Measurements from ENCODE around the gene HES4.

The HES4 gene, protein sequence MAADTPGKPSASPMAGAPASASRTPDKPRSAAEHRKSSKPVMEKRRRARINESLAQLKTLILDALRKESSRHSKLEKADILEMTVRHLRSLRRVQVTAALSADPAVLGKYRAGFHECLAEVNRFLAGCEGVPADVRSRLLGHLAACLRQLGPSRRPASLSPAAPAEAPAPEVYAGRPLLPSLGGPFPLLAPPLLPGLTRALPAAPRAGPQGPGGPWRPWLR

DNA sequence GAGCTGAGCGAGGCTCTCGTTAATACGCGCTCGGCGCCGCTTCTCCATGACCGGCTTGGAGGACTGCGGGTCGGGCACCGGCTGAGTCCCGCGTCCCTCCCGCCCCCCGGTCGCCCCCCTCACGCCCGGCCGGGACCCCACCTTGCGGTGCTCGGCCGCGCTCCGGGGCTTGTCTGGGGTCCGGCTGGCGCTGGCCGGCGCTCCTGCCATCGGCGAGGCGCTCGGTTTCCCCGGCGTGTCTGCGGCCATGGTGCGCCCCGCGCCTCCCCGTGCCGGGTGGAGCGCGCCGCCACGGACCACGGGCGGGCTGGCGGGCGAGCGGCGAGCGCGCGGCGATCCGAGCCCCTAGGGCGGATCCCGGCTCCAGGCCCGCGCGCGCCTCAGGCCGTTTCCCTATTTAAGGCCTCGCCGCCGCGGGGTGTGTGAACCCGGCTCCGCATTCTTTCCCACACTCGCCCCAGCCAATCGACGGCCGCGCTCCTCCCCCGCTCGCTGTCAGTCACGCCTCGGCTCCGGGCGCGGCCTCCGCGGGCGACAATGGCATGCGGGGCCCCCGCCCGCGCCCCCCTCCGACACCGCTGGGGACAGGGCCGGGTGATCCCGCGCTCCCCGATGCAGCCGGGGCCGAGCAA lies at the start of gene HES4:
TSS of gene HES4 (minus strand) at position 373 of the 632 bp plus-strand sequence. CDS start at position 249, 124 bp downstream.
- DNase-seq = no peak

DNA sequence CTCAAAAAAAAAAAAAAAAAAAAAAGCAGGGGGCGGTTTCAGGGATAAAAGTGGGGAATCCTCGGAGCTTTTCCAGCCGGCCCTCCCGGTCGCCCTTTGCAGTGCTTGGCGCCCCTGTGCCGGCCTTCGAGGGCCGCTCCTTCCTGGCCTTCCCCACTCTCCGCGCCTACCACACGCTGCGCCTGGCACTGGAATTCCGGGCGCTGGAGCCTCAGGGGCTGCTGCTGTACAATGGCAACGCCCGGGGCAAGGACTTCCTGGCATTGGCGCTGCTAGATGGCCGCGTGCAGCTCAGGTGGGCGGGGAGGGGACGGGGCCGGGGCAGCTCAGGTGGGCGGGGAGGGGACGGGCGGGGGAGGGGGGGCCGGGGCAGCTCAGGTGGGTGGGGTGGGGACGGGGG lies 48.9 kb upstream of the HES4 start:
- DNase-seq = no peak

DNA sequence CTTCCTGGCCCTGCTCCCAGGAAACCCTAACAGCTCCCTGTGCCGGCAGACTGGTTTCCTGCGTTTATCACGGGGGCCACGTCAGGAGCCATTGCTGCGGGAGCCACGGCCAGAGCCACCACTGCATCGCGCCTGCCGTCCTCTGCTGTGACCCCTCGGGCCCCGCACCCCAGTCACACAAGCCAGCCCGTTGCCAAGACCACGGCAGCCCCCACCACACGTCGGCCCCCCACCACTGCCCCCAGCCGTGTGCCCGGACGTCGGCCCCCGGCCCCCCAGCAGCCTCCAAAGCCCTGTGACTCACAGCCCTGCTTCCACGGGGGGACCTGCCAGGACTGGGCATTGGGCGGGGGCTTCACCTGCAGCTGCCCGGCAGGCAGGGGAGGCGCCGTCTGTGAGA lies 48.1 kb upstream of the HES4 start:
- no peak for DNase-seq

DNA sequence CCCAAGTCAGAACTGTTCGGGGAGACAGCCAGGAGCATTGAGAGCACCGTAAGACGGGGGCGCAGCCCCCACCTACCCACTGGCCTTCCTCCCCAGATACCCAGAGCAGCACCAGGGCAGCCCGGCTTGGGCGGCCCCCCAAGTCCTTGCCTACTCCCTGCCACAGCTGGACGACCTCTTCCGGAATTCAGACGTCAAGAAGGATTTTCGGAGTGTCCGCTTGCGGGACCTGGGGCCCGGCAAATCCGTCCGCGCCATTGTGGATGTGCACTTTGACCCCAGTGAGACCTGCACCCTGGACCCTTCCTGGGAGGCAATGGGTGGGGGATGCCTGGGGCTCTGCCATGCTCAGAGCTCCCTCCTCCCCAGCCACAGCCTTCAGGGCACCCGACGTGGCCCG lies 47.5 kb upstream of the HES4 start:
- no peak for DNase-seq

DNA sequence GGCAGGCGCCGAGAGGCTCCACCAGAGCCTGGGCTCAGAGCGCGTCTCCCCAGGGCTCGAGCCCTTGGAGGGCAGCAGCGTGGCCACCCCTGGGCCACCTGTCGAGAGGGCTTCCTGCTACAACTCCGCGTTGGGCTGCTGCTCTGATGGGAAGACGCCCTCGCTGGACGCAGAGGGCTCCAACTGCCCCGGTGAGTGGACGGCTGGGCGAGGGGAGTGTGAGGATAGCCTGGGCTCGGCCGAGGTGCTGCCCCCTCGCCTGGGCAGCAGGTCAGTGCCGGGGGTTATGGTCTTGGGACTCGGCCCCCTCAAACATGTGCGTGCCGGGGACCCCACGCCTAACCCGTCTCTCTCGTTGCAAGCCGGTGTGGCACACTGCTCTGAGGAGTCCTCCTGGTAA lies 46.9 kb upstream of the HES4 start:
- no peak for DNase-seq

DNA sequence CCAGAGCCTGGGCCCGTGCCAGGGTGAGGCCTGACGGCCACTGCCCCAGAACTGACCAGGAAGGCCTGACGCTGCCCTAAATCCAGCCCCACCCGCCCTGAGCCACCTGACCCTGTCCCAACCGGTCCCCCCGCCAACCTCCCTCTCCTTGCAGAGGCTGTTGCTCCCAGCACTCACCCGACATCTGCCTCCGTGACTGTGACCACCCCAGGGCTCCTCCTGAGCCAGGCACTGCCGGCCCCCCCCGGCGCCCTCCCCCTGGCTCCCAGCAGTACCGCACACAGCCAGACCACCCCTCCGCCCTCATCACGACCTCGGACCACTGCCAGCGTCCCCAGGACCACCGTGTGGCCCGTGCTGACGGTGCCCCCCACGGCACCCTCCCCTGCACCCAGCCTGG lies 46.3 kb upstream of the HES4 start:
- no peak for DNase-seq

DNA sequence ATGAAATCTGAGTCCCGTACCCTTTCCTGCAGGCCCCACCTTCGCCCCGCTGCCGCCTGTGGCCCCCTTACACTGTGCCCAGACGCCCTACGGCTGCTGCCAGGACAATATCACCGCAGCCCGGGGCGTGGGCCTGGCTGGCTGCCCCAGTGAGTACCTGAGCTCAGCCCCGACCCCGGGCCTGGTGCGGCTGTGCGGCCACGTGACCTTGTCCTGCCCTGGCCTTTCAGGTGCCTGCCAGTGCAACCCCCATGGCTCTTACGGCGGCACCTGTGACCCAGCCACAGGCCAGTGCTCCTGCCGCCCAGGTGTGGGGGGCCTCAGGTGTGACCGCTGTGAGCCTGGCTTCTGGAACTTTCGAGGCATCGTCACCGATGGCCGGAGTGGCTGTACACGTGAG lies 45.2 kb upstream of the HES4 start:
- DNase-seq = no peak

DNA sequence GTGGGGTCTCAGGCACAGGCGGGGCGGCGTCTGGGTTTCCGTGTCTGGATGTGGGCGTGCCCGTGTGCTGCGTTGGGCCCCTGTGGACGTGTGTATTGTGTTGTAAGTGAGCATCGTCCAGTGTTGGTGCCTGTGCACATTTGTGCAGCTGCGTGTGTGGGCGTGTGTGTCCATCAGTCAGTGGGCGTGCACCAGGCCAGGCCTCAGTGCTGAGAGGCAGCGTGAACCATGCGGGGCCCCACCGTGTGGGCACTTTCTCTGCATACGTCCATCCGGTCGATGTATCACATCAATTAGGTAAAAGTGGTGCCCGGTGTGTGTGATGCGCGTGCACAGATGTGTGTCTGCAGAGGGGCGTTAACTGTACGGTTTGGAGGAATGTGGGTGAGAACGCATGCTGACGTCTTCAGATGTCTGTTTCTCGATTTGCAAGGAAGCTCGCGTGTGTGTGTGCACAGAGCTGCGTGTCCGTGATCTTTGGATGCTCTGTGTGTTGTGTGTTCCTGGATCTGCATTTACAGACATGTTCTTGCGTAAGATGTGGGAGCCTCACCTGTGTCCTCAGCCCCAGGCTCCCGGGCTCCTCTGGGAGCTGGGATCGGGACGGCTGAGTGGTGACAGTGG lies 44.7 kb upstream of the HES4 start:
- no peak for DNase-seq

DNA sequence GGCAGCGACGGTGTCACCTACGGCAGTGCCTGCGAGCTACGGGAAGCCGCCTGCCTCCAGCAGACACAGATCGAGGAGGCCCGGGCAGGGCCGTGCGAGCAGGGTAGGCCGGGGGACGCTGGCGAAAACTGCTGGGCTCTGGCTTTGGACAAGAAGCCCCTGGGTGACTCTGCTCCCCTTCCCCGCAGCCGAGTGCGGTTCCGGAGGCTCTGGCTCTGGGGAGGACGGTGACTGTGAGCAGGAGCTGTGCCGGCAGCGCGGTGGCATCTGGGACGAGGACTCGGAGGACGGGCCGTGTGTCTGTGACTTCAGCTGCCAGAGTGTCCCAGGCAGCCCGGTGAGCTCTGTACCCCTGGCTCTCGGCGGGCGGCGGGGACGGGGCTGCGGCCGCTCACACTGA lies 44.0 kb upstream of the HES4 start:
- DNase-seq = no peak

DNA sequence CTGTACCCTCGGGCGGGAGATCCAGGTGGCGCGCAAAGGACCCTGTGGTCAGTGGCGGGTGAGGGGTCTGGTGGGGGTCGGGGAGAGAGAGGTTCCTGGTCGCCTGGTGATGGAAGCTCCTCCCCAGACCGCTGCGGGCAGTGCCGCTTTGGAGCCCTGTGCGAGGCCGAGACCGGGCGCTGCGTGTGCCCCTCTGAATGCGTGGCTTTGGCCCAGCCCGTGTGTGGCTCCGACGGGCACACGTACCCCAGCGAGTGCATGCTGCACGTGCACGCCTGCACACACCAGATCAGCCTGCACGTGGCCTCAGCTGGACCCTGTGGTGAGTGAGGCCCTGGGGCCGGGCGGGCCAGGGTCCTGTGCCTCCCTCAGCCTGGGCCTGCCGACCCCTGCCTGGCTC lies 43.5 kb upstream of the HES4 start:
- DNase-seq = no peak

DNA sequence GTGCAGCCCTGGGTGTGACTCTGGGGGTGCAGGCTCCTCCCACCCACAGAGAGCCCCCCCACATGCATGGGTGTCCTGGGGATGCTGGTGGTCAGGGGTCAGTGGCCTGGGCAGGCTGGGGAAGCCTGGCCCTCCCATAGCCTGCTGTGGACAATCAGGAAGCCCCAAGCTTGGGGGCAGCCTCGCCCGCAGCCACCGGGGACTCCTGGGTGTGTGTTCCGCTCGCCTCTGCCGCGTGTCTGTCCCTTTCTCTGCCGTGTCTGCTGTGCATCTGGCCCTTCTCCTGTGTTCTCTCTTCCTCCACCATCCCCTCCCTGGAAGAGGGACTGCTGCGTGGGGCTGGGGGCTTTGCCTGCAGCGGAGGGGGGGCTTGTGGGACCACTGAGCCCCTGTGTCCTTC lies 42.9 kb upstream of the HES4 start:
- no peak for DNase-seq

DNA sequence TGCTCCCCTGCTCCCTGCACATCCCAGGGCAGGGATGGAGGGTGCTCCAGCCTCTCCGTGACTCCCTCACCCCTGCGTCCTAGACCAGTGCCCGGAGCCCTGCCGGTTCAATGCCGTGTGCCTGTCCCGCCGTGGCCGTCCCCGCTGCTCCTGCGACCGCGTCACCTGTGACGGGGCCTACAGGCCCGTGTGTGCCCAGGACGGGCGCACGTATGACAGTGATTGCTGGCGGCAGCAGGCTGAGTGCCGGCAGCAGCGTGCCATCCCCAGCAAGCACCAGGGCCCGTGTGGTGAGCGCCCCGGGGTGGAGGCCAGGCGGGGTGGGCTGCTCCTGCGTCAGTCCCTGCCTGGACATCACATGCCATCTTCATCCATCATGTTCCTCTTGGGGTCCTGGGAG lies 42.0 kb upstream of the HES4 start:
- no peak for DNase-seq

DNA sequence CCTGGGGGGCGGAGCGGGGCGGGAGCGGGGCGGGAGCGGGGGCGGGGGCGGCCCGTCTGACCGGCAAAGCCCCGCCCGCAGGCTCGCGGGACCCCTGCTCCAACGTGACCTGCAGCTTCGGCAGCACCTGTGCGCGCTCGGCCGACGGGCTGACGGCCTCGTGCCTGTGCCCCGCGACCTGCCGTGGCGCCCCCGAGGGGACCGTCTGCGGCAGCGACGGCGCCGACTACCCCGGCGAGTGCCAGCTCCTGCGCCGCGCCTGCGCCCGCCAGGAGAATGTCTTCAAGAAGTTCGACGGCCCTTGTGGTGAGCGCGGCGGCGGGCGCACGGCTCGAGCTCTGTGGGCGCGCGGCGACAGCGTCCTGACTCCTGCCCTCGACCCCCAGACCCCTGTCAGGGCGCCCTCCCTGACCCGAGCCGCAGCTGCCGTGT lies 41.2 kb upstream of the HES4 start:
- DNase-seq = no peak

DNA sequence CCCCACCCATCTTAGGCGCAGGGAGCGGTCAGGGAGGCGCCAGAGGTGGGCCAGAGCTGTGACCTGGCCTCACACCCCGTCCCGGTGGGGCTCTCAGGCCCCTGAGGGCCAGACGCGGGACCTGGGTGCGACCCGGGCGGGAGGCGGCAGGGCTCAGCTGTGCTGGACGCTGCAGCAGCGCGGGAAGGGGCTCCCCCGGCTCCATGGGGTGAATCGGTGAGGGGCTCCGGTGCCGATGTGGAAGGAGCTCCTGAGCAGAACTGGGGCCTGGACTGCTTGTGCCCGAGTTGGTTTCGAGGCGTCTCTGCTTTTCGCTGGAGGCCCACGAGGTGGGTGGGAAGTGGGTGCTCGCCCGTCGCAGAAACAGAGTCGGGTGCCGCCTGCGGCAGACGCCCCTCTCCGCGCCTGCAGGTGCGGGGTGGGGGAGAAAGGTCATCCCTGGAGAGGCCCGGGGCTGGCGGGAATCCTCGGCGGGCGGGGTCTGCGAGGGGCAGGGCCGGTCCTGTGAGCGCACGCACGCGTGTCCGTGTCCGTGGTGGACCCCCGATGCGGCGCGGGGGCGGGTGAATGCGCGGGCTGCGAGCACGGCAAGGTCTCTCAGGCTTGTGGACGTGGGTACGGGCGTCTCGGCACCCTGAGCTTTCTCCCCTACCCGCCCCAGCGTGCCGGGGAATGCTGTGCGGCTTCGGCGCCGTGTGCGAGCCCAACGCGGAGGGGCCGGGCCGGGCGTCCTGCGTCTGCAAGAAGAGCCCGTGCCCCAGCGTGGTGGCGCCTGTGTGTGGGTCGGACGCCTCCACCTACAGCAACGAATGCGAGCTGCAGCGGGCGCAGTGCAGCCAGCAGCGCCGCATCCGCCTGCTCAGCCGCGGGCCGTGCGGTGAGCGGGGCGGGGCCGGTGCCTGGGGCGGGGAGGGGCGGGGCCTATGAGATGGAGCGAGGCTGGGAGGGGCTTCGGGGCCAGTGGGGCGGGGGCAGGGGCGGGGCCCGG lies 40.4 kb upstream of the HES4 start:
- DNase-seq = no peak

DNA sequence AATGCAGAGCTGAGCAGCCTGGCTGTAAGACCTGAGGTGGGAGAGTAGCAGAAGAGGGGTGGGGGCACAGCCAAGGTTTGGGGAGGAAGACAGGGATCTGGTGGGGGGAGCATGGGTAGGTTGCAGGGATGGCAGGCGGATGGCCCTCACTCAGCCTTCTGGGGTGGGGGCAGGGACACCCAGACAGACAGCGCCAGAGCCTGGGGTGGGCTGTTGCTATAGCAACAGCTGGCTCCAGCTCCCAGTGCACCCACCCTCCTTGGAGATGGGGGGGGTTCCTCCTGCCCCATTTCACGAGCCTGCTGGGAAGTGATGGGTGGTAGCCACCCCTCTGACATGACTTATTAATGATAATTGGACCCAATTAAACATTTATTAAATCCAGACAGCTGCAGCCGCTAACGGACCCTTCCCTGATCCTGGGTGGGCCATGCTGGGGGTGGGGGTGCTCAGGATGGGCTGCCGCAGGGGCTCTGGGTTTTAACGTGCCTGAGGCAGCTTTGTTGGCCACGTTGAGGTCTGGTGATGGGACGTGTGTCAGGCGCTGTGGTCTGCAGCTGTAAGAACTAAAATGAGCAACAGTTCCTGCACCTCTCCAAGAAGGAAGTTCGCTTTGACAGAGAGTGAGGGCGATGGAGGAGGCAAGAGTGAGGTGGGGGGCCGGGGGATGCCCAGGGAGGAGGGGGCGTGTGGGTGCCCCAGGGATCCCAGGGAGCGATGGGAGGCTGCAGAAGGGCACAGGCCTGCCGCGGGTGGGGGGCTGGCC lies 39.4 kb upstream of the HES4 start:
- DNase-seq = no peak

DNA sequence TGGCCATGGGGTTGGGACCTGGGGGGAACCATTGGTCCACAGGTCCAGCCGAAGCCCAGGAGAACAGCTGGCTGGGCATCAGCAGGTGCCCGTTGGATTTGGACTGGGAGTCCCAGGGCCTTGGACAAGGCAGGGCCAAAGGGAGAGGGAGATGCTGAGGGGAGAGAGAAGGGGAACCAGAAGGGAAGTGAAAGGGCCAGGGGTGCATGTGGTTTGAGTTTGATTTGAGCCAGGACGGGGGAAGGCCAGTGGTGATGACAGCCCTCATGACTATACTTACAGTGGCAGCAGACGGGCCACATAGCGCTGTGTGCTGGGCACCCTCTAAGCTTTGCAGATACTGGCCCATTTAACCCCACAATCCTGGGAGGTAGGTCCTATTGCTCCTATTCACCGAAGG lies 38.8 kb upstream of the HES4 start:
- DNase-seq = no peak

DNA sequence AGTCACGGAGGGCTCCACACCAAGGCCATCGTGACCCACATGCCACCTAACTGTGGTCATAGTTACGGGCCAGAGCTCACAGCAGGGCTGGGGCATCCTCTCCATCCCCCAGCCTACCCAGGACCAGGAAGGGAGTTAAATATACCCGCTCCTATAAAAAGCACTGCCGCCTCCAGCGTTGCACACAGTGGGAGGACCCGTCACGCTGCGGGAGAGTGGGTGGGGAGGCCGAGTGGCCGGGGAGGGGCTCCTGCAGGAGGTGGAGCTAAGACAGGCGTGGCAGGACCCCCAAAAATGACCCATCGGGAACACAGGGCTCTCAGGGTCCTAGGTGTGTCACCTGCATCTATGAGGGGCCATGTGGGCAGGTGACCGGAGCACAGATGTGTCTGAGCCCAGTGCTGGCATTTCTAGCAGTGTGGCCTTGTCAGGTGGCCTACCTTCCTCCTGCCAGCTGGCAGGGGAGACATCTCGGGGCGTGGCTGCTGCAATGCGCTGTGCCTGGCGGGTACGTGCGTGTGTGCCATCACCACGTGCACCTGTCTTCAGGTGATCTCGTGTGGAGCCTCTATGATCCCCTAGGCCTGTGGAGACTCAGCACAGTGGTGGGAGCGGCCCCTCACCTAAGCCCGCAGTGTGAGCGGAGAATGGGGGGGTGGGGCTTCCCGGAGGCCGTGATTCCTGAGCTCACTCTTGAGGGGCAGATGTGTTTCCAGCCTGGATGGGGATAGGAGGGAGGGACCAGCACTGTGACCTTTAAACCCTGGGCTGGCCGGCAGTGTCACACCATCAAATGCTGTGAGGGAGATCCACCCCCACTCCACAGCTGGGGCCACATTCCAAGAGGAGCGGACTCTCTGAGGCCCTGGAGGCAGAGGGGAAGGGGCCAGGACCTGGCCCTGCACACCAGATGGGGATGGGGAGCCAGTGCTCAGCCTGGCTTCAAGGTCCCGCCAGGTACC lies 37.8 kb upstream of the HES4 start:
- no peak for DNase-seq

DNA sequence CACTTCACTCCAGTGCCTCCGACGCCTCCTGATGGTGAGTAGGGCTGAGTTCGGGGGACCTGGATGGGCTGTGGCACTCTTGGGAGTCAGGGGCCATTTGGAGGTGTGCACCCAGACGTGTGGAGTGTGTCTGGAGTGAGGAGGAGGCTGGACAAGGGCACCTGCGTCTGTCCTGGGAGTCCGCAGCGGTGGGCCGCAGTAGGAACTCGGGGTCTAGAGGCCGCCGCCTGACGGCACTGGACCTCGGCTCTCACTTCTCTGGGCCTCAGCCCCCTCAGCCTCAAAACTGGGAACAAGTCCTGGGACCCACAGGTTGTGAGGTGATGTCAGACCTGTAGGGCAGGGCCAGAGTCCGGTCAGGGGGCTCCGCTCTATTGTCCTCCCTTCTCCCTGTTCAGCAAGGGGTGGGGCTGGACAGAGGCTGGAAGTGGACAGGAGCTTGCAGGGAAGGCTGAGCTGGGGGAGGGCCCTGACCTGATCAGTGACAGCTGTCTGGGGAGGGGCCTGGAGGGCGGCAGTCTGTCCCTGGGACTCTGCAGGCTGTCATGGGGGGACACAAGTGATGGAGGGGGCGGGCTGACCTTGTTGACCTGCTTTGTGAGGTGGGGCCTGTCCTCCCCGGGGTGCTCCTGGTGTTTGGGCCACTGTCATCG lies 35.5 kb upstream of the HES4 start:
- no peak for DNase-seq

DNA sequence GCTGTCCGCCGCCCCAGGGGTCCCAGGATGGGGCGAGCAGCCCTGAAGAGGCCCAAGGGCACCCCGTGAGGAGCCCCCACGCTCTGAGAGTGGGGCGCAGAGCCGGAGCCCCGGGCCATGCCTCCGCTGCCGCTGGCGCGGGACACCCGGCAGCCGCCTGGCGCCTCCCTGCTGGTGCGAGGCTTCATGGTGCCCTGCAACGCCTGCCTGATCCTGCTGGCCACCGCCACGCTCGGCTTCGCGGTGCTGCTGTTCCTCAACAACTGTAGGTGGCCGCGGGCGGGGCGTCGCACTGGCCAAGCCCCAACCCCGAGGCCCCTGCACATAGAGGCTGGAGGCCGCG lies 34.5 kb upstream of the HES4 start:
- DNase-seq = no peak

DNA sequence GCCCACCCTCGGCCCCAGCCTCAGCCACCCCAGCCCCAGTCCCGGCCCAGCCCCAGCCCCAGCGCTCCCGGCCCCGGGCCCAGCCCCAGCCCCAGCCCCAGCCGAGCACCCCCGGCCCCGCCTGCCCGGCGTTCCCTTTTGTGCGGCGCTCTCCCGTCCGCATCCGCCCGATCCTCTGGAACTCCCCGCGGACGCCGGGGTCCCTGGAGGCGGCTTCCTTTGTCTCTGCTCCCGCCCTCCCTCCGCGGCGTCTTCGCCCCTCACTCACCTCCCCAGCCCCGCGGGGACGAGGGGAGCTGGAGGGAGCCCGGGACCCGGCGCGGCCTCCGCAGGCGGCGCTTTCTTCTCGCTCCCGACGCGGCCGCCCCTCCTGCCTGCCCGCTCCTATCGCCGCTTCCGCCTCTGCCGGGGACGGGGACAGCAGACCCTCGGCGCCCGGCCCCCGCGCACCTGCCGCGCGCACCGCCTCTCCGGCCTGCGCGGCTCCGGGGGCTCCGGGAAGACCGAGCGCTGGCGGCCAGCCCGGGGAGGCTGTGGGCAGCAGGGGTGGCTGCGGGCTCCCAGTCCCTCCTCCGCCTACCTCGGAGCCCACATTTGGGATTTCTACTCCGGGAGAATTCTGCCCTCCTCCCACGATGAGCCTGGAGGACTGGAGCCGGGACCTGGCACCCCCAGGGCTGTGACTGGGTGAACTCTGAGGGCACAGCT lies 34.0 kb upstream of the HES4 start:
- no peak for DNase-seq

Data from NCI-H2107 (cell line).